GM19452 (cell line): Measurements from ENCODE around the gene ASZ1.
"Not testable (repeated sequence)": the region's sequence is repeated elsewhere in the genome, so short reads cannot be mapped to it uniquely, and the experiment has no call there.

Experiments used
- ATAC-seq: cut with Tn5 transposase; IDR thresholded peaks from one replicate; pipeline ENCODE4 v1.9.1; 2021; ENCODE audit not compliant: unreplicated experiment

The ASZ1 gene, protein sequence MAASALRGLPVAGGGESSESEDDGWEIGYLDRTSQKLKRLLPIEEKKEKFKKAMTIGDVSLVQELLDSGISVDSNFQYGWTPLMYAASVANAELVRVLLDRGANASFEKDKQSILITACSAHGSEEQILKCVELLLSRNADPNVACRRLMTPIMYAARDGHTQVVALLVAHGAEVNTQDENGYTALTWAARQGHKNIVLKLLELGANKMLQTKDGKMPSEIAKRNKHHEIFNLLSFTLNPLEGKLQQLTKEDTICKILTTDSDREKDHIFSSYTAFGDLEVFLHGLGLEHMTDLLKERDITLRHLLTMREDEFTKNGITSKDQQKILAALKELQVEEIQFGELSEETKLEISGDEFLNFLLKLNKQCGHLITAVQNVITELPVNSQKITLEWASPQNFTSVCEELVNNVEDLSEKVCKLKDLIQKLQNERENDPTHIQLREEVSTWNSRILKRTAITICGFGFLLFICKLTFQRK

DNA sequence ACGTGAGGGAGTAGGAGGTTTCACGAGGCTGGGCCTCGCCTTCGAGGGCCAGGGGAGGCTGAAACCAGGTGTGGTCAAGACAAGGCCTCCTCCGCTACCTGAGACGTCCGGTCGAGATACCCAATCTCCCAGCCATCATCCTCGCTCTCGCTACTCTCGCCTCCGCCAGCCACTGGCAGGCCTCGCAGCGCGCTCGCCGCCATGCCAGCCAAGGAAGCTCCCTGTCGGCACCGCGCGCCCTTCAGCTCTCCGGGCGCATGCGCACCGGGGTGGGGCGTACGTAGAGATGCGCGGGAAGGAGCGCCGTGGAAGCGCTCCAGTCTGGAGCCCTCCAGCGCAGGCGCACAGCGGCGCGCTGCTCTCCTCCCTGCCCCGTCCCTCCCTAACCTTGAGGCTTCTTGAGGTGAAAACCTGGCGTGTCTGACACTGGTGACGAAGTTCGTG lies at the start of gene ASZ1:
Gene ASZ1, minus strand, starts transcription at position 236 of the 444 bp plus-strand sequence. Its CDS starts 33 bp downstream, at position 203.
- ATAC-seq = no peak

DNA sequence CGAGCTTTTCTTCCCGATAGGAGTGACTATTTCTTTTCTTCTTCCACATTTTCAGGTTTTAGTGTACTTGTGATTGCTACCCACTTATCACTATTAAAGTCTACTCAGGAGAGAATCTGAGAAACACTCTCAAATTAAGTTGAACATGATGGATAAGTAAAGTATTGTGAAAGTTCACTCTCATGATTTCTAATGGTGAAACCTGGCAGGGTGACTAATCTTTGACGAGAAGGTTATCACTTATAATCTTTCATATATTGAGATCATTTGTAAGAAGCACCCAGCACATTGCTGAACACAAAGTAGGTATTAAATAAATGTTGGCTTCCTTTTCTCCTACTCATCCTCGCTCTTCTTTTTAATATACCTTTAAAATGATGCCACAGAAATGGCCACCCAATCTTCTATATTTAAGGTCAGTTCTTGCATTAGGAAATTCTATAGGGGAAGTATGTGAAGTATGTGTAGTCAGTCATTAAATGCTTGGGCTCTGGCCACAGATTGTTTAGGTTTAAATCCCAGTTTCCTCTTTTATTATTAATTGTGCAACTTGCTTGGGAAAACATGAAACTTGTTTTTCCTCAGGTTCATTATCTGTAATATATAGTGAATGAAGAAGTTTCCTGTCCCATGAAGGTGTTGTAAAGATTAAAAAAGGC lies 49.4 kb upstream of the ASZ1 start:
- no peak for ATAC-seq

DNA sequence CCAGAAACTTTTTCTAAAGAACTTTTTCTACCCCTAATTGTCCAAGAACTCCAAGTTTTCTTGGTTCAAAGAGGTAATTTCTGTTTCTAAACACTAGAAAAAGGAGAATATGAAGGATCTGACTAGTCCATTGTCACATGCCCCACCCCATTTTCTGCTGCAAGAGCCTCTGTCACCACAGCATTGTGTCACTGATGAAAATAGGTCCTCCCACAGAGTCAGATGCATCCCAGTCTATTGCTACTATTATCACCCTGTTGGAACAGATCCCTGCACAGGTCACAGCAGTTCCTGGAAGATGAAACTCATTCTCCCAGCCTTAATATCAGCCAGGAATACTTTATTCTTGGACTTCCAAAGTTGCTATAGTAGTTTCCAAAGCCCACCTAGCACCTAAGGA lies 45.0 kb upstream of the ASZ1 start:
- ATAC-seq = no peak

DNA sequence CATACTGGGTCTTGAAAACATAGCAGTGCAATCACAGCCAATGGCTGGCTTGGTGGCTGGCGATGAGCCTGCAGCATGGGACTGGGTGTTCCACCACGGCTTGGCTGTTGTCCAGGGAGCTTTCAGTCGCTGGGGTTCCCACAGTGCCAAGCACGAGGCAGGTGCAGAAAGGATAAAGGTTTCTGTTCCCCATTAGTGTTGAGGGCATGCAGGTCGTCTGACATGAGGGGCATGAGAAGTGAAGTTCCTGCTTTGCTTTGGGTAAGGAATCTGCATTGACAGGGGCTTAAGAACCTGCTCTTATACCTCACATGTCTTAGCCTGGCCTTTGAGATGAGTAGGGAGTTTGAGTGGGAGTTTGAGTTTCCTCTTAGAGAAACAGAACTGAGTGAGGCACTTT lies 43.5 kb upstream of the ASZ1 start:
- no peak for ATAC-seq

DNA sequence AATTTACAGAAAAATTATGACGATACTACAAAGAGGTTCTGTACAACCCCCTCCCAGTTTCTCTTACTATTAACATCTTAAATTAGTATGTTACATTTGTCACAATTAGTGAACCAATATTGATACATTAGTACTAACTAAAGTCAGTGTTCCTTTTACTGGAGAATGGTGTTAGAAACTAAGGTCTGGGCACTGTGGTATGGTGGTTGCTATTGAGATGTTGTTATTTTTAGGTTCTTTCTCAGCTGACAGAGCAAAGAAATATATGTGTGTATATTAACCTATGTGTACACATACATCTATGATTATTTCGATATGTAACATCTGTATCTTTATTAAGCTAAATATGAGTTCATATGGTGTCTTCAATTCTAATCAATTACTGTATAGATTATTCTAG lies 40.9 kb upstream of the ASZ1 start:
- ATAC-seq = no peak

DNA sequence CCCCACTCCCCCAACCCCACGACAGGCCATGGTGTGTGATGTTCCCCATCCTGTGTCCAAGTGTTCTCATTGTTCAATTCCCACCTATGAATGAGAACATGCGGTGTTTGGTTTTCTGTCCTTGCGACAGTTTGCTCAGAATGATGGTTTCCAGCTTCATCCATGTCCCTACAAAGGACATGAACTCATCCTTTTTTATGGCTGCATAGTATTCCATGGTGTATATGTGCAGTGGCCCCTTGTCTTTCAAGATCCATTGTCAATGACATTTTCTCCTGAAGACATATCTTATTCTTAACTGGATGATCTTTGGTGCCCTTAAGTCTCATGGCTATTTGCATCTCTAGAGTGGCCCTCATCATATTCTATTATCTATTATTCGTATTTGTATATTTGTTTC lies 33.5 kb upstream of the ASZ1 start:
- ATAC-seq = not testable (repeated sequence)

DNA sequence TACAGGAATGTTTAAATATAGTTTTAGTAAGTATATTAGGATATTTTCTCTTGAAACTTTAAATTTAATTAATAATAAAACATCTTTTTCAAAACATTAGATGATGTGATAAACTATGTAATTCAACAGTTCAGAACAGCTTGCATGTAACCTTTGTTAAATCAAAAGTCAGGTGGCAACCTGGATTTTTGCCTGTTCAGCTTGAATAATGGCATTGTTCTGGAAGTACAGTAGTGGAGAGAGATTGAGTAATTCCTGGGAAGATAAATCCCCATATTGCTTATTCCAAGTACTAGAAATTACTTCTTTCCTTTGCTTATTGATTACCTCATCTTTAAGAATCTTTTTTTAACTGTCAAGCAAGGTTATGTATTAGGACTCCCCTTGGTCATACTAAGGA lies 32.4 kb upstream of the ASZ1 start:
- no peak for ATAC-seq

DNA sequence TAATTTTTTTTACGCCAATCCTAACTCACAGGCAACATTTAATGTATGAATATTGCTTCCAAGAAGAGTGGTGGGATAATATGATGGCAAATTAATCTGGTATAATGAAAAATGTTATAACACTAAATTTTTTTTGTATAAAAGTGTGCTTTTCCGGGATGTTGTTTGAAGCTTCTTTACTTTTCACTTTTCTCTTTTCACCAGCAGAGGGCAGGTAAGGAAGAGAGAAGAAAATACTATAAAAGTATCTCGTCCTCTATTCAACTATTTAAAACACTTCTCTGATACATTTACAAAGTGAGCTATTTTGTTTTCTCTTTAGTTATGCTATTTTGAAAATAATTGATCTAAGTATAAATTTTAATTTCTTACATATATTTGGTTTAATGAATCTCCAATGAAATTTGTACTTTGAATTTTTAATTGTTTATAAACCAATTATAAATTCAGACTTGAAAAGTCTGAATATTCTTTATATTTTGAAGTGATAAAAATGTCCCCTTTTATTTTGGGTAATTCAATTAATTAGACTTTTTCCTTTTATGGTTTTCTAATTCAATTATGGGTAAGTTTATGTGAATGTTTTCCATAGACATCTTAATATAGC lies 31.8 kb upstream of the ASZ1 start:
- no peak for ATAC-seq

DNA sequence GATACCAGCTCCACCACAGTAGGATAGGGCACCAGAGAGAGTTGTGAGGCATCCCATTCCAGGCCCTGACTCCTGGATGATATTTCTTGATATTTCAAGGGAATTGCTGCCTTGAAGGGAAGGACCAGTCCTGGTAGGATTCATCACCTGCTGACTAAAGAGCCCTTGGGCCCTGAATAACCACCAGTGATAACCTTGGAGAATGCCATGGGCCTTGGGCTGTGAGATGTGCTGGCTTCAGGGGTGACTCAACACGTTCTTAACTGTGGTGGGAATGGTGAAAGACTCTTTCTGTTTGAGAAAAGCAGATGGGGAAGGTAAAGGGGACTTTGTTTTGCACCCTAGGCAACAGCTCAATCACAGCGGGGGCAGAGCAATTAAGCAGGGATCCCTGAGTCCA lies 21.4 kb upstream of the ASZ1 start:
- no peak for ATAC-seq

DNA sequence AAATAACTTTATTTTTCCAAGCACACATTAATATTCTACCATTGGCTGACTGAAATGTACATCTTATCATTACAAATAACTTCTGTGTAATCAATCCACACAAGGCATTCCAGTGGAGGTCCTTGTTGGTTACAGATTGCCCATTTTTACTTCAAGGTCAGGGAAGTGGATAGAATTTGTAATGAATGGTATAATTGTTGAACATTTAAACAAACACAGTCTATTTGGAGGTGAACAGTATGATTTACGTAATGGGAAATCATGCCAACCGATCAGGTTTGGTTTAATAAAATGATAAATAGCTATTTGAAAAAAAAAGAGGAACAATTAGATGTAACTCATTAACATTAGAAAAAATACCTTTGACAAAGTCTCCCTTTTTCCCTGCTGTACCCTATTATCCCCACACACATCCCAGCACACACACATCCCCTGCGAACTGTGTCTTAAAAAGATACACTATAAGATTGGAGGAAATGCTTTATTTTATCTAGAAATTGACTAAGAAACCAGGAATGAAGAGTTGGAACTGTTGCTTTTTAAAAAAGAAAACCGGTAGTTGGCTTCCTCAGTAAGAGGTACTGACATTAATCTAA lies 19.0 kb upstream of the ASZ1 start:
- ATAC-seq = no peak

DNA sequence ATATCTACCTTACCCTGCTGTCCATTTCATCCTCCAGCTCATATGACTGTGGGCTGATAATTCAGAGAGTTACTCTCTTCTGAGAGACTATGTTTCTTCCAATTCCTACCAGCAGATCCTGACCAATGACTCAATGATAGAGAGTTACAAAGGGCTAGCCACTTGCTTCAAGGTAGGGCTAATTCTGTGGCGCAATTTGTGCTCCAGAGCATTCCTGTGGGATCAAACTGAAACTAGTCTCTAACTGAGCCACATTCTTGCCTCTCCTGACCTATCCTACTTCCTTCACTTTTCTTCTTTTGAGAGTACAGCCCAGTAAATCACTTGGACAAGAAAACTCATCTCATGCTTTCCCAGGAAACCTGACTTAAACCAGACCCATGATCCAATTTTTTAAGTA lies 17.9 kb upstream of the ASZ1 start:
- ATAC-seq = no peak

DNA sequence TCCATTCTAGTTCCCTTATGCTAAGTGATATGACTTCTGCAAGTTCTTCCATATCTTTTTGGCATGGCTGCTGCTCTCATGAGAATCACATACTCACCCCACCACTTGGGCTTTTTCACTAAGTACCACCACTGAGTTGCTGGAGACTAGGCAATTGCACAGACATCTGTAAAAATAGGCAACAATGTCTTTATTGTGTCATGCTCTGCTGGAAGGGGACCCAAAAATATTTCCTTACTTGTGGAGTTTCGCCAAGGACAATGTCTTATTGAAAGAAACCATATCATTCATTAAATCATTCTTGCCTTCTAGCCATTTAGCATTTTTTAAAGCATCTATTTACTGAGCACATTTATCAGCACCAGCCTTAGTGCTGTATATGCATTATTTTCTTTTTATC lies 17.4 kb upstream of the ASZ1 start:
- no peak for ATAC-seq

DNA sequence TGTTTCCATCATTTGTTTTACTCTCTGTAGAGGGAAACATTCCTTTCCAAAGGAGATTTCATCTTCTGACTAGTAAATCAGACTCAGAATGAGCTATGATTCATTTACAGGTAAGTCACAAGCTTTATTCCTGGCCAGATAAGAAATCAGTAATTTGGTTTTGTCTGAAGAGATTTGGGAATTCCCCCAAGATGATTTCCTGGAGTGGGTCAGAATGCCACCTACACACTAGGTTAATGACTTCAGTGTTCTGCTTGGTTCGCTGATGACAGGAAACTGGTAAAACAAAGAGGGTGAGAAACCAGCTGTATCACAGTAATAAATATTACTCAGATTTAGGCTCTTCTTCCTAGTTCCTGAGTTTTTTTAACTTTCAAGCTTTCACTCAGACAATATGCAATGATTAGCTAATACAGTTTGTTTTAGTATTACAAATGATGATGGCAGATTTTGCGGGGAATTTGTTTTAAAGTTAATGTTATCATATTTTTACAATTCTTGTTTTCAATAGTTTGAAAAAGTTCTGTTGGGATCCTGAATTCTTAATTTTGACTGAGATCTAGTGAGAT lies 8.3 kb upstream of the ASZ1 start:
- ATAC-seq = peak; percentile 98

DNA sequence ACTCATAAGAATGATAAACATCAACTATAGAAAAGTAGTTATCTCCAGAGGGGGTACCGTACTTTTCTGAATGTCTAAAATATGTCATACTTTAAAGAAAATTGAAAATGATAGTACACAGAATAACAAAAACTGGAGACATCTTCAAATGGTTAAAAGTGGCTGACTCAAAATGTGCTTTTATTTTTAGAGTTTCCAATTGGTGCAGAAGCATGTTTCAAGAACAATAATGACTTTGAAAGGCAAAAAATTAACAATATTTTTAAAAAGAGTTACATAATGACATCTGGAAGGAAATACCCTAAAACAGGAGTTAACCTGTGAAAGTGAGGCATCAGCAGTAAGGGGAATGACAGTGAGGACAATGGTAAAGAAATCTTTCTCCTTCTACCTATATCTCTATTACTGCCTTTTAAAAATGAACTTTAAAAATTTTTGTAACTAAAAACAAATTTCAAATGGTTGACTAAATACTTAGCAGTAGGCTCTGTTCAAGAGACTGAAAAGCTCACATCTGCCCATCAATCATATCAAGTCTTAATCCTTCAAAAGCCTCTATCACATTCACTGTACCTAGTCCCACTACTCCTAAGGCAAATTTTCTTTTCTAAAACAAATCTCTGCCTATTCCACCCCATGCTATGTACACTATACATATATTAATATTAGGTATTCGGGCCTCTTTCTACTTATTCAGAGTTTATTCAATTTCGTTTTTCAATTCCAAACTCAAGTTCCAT lies 3.0 kb downstream of the ASZ1 start:
- ATAC-seq = peak; percentile 76

DNA sequence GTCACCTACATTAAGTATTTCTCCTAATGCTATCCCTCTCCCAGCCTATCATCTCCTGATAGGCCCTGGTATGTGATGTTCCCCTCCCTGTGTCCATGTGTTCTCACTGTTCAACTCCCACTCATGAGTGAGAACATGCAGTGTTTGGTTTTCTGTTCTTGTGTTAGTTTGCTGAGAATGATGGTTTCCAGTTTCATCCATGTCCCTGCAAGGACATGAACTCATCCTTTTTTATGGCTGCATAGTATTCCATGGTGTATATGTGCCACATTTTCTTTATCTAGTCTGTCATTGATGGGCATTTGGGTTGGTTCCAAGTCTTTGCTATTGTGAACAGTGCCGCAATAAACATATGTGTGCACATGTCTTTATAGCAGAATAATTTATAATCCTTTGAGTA lies 12.7 kb downstream of the ASZ1 start:
- ATAC-seq = not testable (repeated sequence)

DNA sequence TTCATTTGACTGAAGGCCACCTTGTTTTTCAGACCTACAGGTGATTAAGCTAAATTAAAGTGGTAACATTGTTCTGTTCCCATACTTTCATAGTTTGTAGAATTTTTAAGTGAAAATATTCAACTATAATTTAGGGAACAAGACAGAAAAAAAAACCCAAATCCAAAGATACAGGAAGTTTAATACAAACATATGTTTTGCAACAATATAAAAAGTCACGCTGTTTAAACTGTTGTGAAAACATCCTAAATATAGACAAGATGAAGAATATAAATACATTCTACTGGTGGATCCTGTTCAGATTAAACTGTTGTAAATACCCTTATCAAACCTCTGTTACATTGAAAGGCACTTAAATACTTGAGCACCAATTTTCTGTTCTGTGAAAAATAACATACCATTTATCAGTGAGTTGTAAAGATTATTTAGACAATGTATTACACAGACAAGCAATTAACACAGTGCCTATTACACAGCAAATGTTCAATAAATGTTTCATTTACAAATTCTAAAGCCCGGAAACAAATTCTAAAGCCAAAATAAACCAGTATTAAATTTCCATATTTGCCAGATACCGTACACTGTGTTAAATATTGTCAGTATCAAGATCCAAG lies 14.2 kb downstream of the ASZ1 start:
- ATAC-seq = no peak

DNA sequence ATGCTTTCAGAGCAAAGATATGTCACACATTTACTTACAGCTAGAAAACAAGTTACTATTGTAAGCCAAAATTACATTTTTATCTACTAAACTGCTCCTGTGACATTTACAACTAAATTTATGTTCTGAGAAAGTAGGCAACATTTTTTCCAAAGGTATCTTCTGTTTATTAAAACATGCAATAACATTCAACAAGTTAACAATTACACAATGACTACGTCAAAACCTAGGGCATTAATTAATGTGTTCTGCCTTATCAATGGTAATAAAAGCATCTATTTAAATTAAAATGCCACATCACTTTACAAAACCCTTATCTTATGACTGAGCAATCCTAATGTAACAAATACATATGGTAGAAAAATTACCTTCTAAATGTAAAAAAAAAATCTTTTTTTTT lies 14.9 kb downstream of the ASZ1 start:
- ATAC-seq = no peak

DNA sequence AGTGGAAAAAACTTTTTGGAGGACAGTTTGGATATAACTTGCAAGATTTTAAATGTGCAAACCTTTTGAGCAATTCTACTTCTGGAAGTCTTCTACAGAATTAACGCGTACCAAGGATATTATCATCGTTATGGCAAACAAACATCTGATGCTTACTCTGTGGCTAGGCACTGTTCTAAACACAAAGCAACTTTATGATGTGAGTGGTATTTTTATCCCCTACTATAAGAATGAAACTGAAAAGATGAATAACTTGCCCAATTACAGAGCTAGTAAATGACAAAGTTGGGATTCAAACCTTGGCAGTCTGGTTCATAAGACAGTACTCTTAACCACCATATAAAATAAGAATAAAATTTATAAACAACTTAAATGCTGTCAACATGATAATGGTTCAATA lies 15.8 kb downstream of the ASZ1 start:
- ATAC-seq = no peak

DNA sequence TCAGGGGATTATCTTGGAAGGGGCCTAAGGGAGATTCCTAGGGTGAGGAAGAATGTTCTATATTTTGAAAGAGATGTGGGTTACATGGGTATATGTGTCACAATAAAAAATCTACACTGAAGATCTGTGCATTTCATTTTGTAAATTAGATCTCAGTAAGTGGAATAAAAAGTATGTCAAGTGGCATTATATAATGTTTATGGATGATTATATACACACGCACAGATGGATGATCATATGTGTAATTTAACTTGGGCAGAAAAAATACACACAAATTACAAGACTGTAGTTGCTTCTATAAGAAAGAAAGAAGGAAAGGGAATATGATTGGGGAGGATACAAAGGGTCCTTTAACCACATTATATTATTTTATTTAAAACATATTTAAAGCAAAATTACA lies 18.5 kb downstream of the ASZ1 start:
- no peak for ATAC-seq

DNA sequence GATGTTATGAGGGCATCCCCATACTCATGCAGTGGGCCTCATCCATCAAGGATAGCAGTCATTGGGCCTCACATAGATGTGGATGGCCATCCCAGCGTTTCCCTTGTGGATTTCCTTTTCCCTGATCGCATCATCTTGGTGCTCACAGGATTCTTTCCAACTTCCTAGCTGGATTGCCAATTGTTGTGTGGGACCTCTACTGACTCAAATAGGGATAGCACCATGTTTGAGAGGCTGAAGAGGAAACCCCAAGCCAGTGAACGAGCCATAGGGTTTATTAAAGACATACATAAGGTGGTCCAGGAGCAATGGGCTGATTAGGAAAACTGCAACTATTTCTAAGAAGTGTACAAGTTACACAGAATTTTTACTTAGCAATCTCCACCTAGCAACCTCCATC lies 21.8 kb downstream of the ASZ1 start:
- ATAC-seq = no peak
